GM21390 (cell line): ENCODE data around the gene ZSCAN21.
A peak's percentile ranks its signal among the peaks of the same experiment; 100 is the strongest.
"Not testable (repeated sequence)": the region's sequence is repeated elsewhere in the genome, so short reads cannot be mapped to it uniquely, and the experiment has no call there.

Experiments used
- ATAC-seq: cut with Tn5 transposase; IDR thresholded peaks from one replicate; pipeline ENCODE4 v1.9.1; 2021; ENCODE audit not compliant: unreplicated experiment

The ZSCAN21 gene

GRCh38 chr7:100049441-100050291 lies at the start of gene ZSCAN21:
Gene ZSCAN21 (plus strand): TSS chr7:100049774. CDS start chr7:100057007, 7,233 bp downstream.
- ATAC-seq: peak; percentile 82

- no peak for ATAC-seq
These were observed 49.3 kb upstream of the ZSCAN21 start for GRCh38 chr7:100000239-100000638.

- no peak for ATAC-seq
These were observed 45.6 kb upstream of the ZSCAN21 start for GRCh38 chr7:100003711-100004661.

- no peak for ATAC-seq
These were observed 41.7 kb upstream of the ZSCAN21 start for GRCh38 chr7:100007887-100008286.

GRCh38 chr7:100008525-100008924 lies 41.0 kb upstream of the ZSCAN21 start:
- ATAC-seq: no peak

GRCh38 chr7:100009952-100010351 lies 39.6 kb upstream of the ZSCAN21 start:
- not testable (repeated sequence) for ATAC-seq

- ATAC-seq: no peak
These were observed 38.7 kb upstream of the ZSCAN21 start for GRCh38 chr7:100010901-100011300.

GRCh38 chr7:100011516-100011915 lies 38.1 kb upstream of the ZSCAN21 start:
- no peak for ATAC-seq

- not testable (repeated sequence) for ATAC-seq
These were observed 36.9 kb upstream of the ZSCAN21 start for GRCh38 chr7:100012385-100013327.

- ATAC-seq: no peak
These were observed 36.3 kb upstream of the ZSCAN21 start for GRCh38 chr7:100013328-100013676.

- ATAC-seq: peak; percentile 95
These were observed 34.1 kb upstream of the ZSCAN21 start, which contains the start of gene ZKSCAN1 for GRCh38 chr7:100015232-100016214. Gene ZKSCAN1 (plus strand): TSS chr7:100015596. CDS start chr7:100023507, 7,911 bp downstream.

GRCh38 chr7:100016215-100016901 lies 33.2 kb upstream of the ZSCAN21 start:
- ATAC-seq: no peak

GRCh38 chr7:100017300-100017699 lies 32.3 kb upstream of the ZSCAN21 start:
- ATAC-seq: no peak

- ATAC-seq: no peak
These were observed 31.7 kb upstream of the ZSCAN21 start for GRCh38 chr7:100017875-100018274.

GRCh38 chr7:100019908-100020307 lies 29.7 kb upstream of the ZSCAN21 start:
- no peak for ATAC-seq

- ATAC-seq: no peak
These were observed 28.3 kb upstream of the ZSCAN21 start for GRCh38 chr7:100021297-100021696.

- no peak for ATAC-seq
These were observed 27.0 kb upstream of the ZSCAN21 start for GRCh38 chr7:100022621-100023020.

- no peak for ATAC-seq
These were observed 26.0 kb upstream of the ZSCAN21 start for GRCh38 chr7:100023526-100023925.
